ENCODE results near the gene SLAMF8.

- TF ChIP-seq SUZ12 (IDR thresholded peaks at IDR 0.05; ENCODE audit: extremely low read depth, insufficient read depth, insufficient read length) (no peak), ZNF274 (IDR thresholded peaks at IDR 0.05; ENCODE audit: low read depth, low read length) (no peak)
Measured at GRCh38 chr1:159800177-159800930, 26.3 kb upstream of the SLAMF8 start.

Measured in NT2/D1 (cell line).